Heart left ventricle (tissue), 13 donors: Measurements from ENCODE around the gene ENAH.

Source experiments
- POLR2A ChIP-seq, 2 donors: fragments of 450-650 bp; IDR thresholded peaks; one replicate each; pipeline ENCODE4 v1.6.1; 2017; ENCODE audit warnings: antibody characterized with exemption in 2 of 2, mild to moderate bottlenecking in 2 of 2, moderate library complexity in 2 of 2
- TF ChIP-seq, protein P1 (sequence below), 12 donors: fragments of 200-600 bp; sonication (generic) in 4 of 12; IDR thresholded peaks; one replicate each; pipeline versions ENCODE4 v1.5.0 to v1.8.0; 2018 to 2022; ENCODE audit warnings: antibody characterized with exemption in 12 of 12, mild to moderate bottlenecking in 5 of 12
- donor health status: ischemic (EF 13 %, LVEDD 7.1; RV severe dilation, severe dysfunction).
- donor health status: DM: no; HTN: yes; CAD: no.
- donor health status: DM: no; HTN: no; CAD: no.
- donor health status: ischemic (EF 25% LVEDD 6.9; RV normal size, moderate dysfunction).
- donor health status: ischemic (EF 25% LVEDD 5.7; RV mildly dilated, moderate dysfunction).
- donor health status: ischemic (EF 35%, LVEDD 5.7; RV mildly dilated, moderate dysfunction).
- donor health status: nonischemic (EF 11% LVEDD 7.7; RV severe dilation, severe dysfunction).
- donor health status: DM: yes; HTN: yes; CAD: no.
- donor health status: PGD.
- donor health status: ischemic (EF 29% LVEDD 5.4; RV normal size, mild dysfunction).
- donor health status: nonischemic (EF 23%, LVEDD 6.1; RV moderate dilation, normal function).

DNA sequence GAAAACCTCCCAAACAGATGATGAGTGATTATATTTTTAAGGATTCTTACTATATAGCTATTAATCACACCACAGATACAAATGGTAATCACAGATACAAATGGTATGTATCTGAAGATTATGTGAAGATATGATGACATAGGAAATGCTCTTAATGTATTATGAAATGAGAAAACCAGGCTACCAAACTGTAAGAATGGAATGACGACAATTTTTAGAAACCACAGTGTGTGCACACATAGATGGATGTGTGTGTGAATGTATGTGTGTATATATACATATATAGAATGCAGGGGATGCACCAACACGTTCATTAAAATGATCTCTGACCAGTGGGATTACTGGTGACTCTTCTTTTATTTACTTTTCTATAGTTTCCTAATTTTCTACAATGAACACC lies 21.5 kb upstream of the ENAH start:
- TF ChIP-seq, protein P1, sequence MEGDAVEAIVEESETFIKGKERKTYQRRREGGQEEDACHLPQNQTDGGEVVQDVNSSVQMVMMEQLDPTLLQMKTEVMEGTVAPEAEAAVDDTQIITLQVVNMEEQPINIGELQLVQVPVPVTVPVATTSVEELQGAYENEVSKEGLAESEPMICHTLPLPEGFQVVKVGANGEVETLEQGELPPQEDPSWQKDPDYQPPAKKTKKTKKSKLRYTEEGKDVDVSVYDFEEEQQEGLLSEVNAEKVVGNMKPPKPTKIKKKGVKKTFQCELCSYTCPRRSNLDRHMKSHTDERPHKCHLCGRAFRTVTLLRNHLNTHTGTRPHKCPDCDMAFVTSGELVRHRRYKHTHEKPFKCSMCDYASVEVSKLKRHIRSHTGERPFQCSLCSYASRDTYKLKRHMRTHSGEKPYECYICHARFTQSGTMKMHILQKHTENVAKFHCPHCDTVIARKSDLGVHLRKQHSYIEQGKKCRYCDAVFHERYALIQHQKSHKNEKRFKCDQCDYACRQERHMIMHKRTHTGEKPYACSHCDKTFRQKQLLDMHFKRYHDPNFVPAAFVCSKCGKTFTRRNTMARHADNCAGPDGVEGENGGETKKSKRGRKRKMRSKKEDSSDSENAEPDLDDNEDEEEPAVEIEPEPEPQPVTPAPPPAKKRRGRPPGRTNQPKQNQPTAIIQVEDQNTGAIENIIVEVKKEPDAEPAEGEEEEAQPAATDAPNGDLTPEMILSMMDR (IDR thresholded peaks at IDR 0.05), result no peak
- no peak for TF ChIP-seq POLR2A (IDR thresholded peaks at IDR 0.05)
